CD1c-positive myeloid dendritic cell (primary cell): ENCODE results near the gene CEP83.
"Not testable (repeated sequence)": the region's sequence is repeated elsewhere in the genome, so short reads cannot be mapped to it uniquely, and the experiment has no call there.

Experiments used
- DNase-seq: peaks from one replicate; pipeline ENCODE4 v3.0.0-alpha.2; 2016; ENCODE audit errors: extremely low spot score

The CEP83 gene

GRCh38 chr12:94430304-94430703 is 29.4 kb downstream of the CEP83 start:
- DNase-seq, result no peak

DNA sequence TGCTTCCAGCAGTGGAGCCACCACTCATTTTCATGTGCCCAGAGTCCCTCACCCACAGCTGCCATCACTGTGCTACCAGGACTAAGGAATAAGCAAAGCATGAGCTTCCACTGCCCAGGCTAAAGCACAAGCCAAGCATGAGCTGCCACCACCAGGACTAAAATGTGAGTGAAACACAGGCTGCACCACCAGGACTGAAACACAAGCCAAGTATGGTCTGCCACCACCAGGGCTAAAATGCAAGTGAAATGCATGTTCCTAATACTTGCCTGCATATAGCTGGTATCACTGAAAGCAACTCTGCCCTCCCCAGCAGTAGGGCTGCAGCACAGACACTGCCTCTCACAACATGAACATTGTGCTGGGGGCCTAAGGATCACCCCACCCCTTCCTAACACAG is 30.0 kb downstream of the CEP83 start:
- no peak for DNase-seq

DNA sequence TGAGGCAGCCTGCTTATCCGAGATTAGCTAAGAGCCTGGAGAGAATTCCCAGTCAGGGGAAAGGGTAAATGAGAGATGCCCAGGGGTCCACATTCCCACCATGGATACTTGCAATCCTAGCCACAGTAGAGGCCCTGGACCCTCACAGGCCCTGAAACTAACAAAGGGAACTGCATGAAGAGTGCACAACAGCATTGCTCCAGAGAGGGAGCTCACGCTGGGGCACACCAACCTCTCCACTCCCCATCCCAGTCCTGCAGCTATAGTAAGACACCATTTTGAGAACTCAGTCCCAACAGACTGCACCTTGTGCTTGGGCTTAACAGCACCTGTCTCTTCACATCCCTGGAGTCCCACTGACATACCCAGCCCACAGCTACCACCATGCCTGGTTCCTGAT is 30.5 kb downstream of the CEP83 start:
- no peak for DNase-seq

DNA sequence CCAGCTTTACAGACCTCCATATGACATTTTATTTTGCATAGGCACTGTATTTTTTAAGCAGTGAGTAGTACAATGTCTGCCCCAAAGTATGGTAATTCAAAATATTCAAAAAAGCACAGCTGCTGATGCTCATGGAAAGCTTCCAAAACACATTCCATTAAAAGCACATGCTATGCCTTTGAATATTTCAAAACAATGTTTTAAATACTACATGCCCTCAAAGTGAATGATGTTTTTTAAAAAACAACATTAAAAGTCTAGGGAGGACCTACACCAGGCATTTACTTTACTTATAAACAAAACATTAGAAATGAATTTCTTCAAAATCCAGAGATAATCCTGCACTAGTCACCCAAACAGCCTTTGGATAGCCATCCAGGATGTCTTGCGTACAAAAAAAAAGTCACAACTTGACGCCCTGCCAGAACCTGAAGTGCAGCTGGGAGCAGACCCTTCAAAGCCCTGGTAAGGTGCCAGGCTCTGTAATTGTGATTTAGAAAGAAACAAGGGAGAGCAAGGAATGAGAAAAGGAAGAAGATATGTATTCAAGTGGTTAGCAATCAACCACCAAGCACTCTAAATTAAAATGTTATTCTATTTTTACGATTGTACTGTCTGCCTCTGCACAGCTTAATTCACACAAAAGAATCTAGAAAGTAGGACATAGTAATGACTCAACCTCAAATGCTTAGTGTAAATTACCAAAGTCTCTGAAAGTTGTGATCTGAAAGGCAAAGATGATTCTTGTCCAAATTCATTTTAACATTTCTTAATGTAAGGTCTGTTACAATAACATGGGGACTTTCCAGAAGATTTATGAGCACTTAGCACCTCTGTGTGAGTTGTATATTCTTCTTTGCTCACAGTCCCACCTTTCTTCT is 31.9 kb downstream of the CEP83 start:
- no peak for DNase-seq

- no peak for DNase-seq
Observed at GRCh38 chr12:94426049-94426448, 33.6 kb downstream of the CEP83 start.

DNA sequence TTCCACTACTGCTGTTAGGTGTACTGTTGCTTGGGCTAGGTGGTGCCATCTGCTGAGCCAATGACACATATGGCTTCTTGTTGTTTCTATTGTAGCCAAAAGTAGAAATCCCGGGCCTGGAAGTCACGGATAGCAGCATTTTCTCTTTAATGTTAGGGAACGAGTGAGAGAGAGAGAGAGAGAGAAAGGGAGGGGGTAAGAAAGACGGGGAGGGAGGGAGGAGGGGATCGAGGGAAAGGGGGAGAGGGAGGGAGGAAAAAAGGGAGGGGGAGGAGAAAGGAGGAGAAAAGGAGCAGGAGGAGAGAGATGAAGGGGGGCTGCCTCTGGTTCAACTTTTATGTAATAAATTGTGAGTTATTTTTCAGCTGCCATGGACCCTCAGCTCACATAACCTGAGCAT is 34.8 kb downstream of the CEP83 start:
- DNase-seq, result not testable (repeated sequence)

DNA sequence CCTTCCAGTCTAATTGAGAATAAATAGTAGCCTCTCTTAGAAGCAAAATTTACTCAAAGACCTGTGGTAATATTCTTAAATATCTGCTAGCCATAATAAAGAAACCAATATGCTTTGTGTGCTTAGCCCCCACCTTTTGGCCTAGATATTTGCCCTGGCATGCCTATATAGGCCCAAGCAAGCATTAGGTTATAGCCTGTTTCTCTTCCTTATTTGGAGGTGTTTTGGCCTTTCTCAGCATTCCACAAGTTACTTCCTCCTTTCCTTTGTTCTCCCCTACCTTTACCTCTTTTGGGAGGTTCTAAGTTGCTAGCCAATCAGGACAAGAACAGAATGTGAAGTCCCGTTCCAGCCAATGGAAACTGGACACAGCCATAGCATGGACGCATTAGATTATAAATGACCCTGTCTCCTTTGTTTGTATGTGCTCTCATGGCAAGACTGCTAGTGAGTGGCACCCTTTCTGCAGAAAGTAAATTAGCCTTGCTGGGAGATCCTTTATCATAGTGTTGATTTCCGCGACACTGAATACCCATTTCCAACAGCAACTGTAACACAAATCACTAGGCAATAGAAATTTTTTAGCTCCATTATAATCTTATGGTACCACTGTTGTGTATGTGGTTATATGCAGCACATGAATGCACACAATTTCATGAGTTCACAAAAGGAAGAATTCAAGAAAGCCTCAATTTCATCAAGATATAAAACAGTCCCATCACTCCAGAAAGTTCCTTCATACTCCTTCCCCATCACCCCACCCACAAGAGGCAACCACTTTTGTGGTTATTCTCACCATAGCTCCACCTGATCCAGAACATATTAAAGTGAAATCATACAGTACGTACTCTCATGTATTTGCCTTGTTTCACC is 37.6 kb downstream of the CEP83 start:
- no peak for DNase-seq

- DNase-seq, result no peak
Observed at GRCh38 chr12:94418517-94418916, 41.1 kb downstream of the CEP83 start.

DNA sequence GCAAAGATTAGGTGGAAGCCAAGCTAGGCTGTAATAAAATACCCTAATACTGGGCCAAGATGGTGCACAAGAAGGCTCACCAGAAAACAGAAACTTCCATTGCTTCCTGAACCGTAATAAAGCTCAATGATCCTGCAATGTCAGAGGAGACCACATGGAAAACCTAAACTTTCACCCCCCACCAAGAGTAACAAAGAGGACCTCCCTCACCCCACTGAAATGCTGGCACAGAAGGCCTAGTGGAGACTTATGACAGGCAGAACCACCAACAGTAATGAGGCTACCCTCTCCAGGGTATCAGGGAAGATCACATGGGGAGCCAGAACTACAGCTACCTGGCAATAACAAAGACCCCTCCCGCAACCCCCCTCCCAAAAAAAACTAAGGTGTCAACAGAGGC is 43.1 kb downstream of the CEP83 start:
- no peak for DNase-seq

DNA sequence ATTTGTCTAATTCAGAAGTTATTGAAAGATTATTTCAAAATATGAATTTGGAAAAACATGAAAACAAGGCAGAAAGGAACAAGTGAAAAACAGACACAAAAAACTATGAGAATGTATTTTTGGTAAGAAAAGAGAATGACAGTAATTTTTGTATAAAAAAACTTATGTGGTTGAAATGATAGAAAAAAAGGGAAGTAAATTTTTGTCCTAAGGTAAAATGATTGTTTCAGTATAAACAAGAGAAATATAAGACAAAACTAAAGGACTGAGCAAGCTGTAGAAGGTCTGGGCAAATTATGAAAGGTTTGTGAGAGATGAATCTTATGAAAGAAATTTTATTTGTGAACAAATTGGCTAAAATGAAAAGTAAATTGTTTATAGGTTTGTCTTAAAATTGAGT is 44.6 kb downstream of the CEP83 start:
- DNase-seq, result no peak

GRCh38 chr12:94405413-94406116 is 54.1 kb downstream of the CEP83 start:
- DNase-seq, result no peak

- no peak for DNase-seq
Observed at GRCh38 chr12:94404854-94405253, 54.8 kb downstream of the CEP83 start.

DNA sequence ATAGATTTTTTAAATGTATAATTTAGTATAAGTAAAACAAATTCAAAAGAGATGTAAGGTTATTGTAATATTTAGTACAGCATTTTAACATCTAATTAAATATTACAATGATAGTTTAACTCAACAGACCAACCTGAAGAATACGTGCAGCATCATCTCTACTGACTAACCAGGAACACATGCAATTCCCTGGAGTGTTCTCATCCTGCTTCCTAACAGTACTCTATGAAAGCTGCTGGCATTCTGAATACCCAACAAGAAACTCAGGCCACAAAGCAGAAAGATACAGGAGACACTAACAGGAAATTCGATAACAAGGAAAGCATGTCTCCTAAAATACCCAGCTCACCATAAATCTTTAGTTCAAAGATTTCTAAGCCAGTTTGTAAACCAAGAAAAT is 58.3 kb downstream of the CEP83 start:
- no peak for DNase-seq

DNA sequence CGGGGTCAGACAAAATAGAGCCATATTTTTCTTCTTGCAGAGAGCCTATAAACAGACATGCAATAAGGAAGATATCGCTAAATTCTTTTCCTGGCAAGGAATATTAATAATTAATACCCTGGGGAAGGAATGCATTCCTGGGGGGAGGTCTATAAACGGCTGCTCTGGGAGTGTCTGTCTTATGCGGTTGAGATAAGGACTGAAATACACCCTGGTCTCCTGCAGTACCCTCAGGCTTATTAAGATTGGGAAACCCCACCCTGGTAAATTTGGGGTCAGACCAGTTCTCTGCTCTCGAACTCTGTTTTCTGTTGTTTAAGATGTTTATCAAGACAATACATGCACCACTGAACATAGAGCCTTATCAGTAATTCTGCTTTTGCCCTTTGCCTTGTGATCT is 61.0 kb downstream of the CEP83 start:
- not testable (repeated sequence) for DNase-seq

- DNase-seq, result no peak
Observed at GRCh38 chr12:94397401-94397800, 62.3 kb downstream of the CEP83 start.

DNA sequence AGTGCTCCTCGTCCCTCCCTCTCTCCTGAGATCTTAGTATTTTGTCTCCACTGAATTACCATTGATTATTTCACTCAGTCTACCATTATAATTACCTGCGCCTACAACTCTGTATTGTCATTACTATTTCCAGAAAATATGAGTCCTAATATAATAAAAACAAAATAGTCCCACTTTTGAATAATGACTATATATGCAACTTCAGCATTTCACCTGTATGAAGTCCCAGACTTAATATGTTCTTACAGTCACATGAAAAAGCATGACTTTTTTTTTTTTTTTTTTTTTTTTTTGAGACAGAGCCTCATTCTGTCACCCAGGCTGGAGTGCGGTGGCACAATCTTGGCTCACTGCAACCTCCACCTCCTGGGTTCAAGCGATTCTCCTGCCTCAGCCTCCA is 63.7 kb downstream of the CEP83 start:
- not testable (repeated sequence) for DNase-seq

GRCh38 chr12:94390130-94390485 is 69.6 kb downstream of the CEP83 start:
- DNase-seq, result no peak

DNA sequence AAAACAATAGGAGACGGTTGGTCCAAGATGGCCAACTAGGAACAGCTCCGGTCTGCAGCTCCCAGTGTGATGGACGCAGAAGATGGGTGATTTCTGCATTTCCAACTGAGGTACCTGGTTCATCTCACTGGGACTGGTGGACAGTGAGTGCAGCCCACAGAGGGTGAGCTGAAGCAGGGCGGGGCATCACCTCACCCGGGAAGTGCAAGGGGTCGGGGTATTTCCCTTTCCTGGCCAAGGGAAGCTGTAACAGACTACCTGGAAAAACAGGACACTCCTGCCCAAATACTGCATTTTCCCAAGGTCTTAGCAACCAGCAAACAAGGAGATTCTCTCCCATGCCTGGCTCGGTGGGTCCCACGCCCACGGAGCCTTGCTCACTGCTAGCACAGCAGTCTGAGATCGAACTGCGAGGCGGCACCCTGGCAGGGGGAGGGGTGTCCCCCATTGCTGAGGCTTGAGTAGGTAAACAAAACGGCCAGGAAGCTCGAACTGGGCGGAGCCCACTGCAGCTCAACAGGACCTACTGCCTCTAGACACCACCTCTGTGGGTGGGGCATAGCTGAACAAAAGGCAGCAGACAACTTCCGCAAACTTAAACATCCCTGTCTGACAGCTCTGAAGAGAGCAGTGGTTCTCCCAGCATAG is 70.1 kb downstream of the CEP83 start:
- not testable (repeated sequence) for DNase-seq

GRCh38 chr12:94386422-94386821 is 73.2 kb downstream of the CEP83 start:
- no peak for DNase-seq

DNA sequence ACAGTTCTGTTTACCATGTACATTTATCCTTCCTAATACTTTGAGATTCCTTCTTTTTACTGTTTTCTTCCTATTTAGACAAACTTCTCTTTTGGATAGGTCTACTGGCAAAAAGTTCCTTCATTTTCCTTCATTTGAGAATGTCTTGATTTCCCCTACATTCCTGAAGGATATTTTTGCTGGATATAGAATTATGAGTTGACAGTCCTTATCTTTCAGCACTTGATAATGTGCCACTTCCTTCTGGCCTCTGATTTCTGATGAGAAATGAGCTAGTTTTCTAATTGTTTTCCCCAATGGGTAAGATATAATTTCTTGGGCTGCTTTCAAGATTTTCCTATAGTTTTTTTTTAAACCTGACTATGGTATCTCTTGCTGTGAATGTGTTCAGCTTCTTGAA is 75.6 kb downstream of the CEP83 start:
- no peak for DNase-seq

GRCh38 chr12:94380507-94380906 is 79.2 kb downstream of the CEP83 start:
- no peak for DNase-seq
